HepG2 (cell line): ENCODE results near the gene INAFM2. TPM values are rescaled to one million over a fixed set of nuclear protein-coding genes. Genes with fewer than 3 reads are reported as not detected.

Experiments
- CBX1 ChIP-seq: IDR thresholded peaks from one replicate; pipeline ENCODE4 v1.6.1; 2016; ENCODE audit warnings: antibody characterized with exemption, low read depth
- CREB1 ChIP-seq, 2 experiments: fragments of 450-650 bp in 1 of 2; IDR thresholded peaks; 2 replicates each; pipeline ENCODE4 v1.6.1; 2016 to 2017; ENCODE audit warnings: control low read depth in 1 of 2, mild to moderate bottlenecking in 1 of 2, missing compliant biosample characterization in 1 of 2, missing genetic modification characterization in 1 of 2
- DNMT1 ChIP-seq: sonication (generic); formaldehyde crosslinking; IDR thresholded peaks from 2 replicates; pipeline ENCODE4 v1.5.1; 2020; ENCODE audit warnings: mild to moderate bottlenecking, missing genetic modification reagents
- EED ChIP-seq: sonication (generic); formaldehyde crosslinking; IDR thresholded peaks from 2 replicates; pipeline ENCODE4 v1.5.0; 2020; ENCODE audit warnings: mild to moderate bottlenecking, missing genetic modification reagents
- EHMT2 ChIP-seq: fragments of 200-600 bp; sonication (generic); IDR thresholded peaks from 2 replicates; pipeline ENCODE4 v1.7.0; 2017; ENCODE audit warnings: antibody characterized with exemption, low read depth, low read length, borderline replicate concordance
- ETV5 ChIP-seq: IDR thresholded peaks from 2 replicates; pipeline ENCODE4 v1.6.1; 2018; ENCODE audit warnings: missing biosample characterization, missing genetic modification reagents, inconsistent platforms, borderline replicate concordance
- FOXK1 ChIP-seq: sonication (generic); formaldehyde crosslinking; IDR thresholded peaks from 2 replicates; pipeline ENCODE4 v1.4.0; 2020; ENCODE audit warnings: low read depth, missing genetic modification reagents, borderline replicate concordance
- MED13 ChIP-seq: sonication (generic); formaldehyde crosslinking; IDR thresholded peaks from 2 replicates; pipeline ENCODE4 v1.5.0; 2020; ENCODE audit warnings: missing genetic modification reagents
- NCOA1 ChIP-seq: sonication (generic); formaldehyde crosslinking; IDR thresholded peaks from 2 replicates; pipeline ENCODE4 v1.9.0; 2021; ENCODE audit warnings: missing genetic modification reagents
- ONECUT2 ChIP-seq: sonication (generic); formaldehyde crosslinking; IDR thresholded peaks from 2 replicates; pipeline ENCODE4 v1.4.0; 2020; ENCODE audit warnings: missing genetic modification reagents
- POLR2AphosphoS2 ChIP-seq: IDR thresholded peaks from 2 replicates; pipeline ENCODE4 v1.6.1; 2011; ENCODE audit warnings: low read depth, low read length, improper control_type of control experiment
- POLR2G ChIP-seq: fragments of 200-400 bp; formaldehyde crosslinking; IDR thresholded peaks from 2 replicates; pipeline ENCODE4 v1.6.1; 2018; ENCODE audit warnings: mild to moderate bottlenecking, low read depth, low read length, moderate library complexity
- RAD21 ChIP-seq: fragments of 450-650 bp; formaldehyde crosslinking; IDR thresholded peaks from 2 replicates; pipeline ENCODE4 v1.5.0; 2020; ENCODE audit warnings: mild to moderate bottlenecking
- RBFOX2 ChIP-seq: fragments of 200-400 bp; formaldehyde crosslinking; IDR thresholded peaks from 2 replicates; pipeline ENCODE4 v1.6.1; 2017; ENCODE audit warnings: low read depth, mild to moderate bottlenecking, low read length
- RFX5 ChIP-seq: IDR thresholded peaks from 2 replicates; pipeline ENCODE4 v1.6.1; 2011; ENCODE audit warnings: low read depth, low read length, improper control_type of control experiment
- SIN3B ChIP-seq: fragments of 150-350 bp; IDR thresholded peaks from 2 replicates; pipeline ENCODE4 v1.6.1; 2014; ENCODE audit warnings: low read length
- SKI ChIP-seq: fragments of 450-650 bp; IDR thresholded peaks from one replicate; pipeline ENCODE4 v1.6.1; 2018; ENCODE audit warnings: mild to moderate bottlenecking; ENCODE audit not compliant: partially characterized antibody
- SMAD9 ChIP-seq: sonication (generic); formaldehyde crosslinking; IDR thresholded peaks from 2 replicates; pipeline ENCODE4 v1.5.1; 2020; ENCODE audit warnings: mild to moderate bottlenecking, missing genetic modification reagents
- SOX5 ChIP-seq: IDR thresholded peaks from 2 replicates; pipeline ENCODE4 v1.6.1; 2016; ENCODE audit warnings: borderline replicate concordance
- SP140L ChIP-seq: sonication (generic); formaldehyde crosslinking; IDR thresholded peaks from 2 replicates; pipeline ENCODE4 v1.4.0; 2020; ENCODE audit warnings: missing genetic modification reagents, borderline replicate concordance
- SP2 ChIP-seq: sonication (generic); formaldehyde crosslinking; IDR thresholded peaks from 2 replicates; pipeline ENCODE4 v1.5.1; 2020; ENCODE audit warnings: mild to moderate bottlenecking, missing genetic modification reagents
- SRSF4 ChIP-seq: fragments of 200-400 bp; formaldehyde crosslinking; IDR thresholded peaks from one replicate; pipeline ENCODE4 v1.6.1; 2018; ENCODE audit warnings: mild to moderate bottlenecking, low read depth, low read length, moderate library complexity; ENCODE audit not compliant: poor library complexity, severe bottlenecking
- ZBTB21 ChIP-seq: sonication (generic); formaldehyde crosslinking; IDR thresholded peaks from 2 replicates; pipeline ENCODE4 v1.4.0; 2020; ENCODE audit warnings: missing genetic modification reagents
- ZFP36L1 ChIP-seq: sonication (generic); formaldehyde crosslinking; IDR thresholded peaks from 2 replicates; pipeline ENCODE4 v1.8.0; 2022; ENCODE audit warnings: mild to moderate bottlenecking, missing genetic modification reagents, moderate library complexity
- ZNF296 ChIP-seq: sonication (generic); formaldehyde crosslinking; conservative IDR thresholded peaks from 2 replicates; pipeline ENCODE4 v1.5.0; 2020; ENCODE audit warnings: mild to moderate bottlenecking, missing genetic modification reagents
- ZNF331 ChIP-seq: sonication (generic); formaldehyde crosslinking; IDR thresholded peaks from 2 replicates; pipeline ENCODE4 v1.4.0; 2020; ENCODE audit warnings: missing genetic modification reagents
- ZNF619 ChIP-seq: sonication (generic); formaldehyde crosslinking; IDR thresholded peaks from 2 replicates; pipeline ENCODE4 v1.4.0; 2020; ENCODE audit warnings: mild to moderate bottlenecking, missing genetic modification reagents
- ZNF703 ChIP-seq: sonication (generic); formaldehyde crosslinking; IDR thresholded peaks from 2 replicates; pipeline ENCODE4 v1.5.1; 2020; ENCODE audit warnings: missing genetic modification reagents, mild to moderate bottlenecking, moderate library complexity, borderline replicate concordance
- ZNF780A ChIP-seq: sonication (generic); formaldehyde crosslinking; IDR thresholded peaks from 2 replicates; pipeline ENCODE4 v1.8.0; 2022; ENCODE audit warnings: mild to moderate bottlenecking, missing genetic modification reagents, moderate library complexity
- ZNF792 ChIP-seq: IDR thresholded peaks from 2 replicates; pipeline ENCODE4 v1.6.1; 2016
- ZNF816 ChIP-seq: sonication (generic); formaldehyde crosslinking; IDR thresholded peaks from 2 replicates; pipeline ENCODE4 v1.8.0; 2022; ENCODE audit warnings: missing genetic modification reagents, mild to moderate bottlenecking, borderline replicate concordance
- ZSCAN20 ChIP-seq: sonication (generic); formaldehyde crosslinking; IDR thresholded peaks from 2 replicates; pipeline ENCODE4 v1.4.0; 2020; ENCODE audit warnings: missing genetic modification reagents, mild to moderate bottlenecking, borderline replicate concordance
- ZSCAN29 ChIP-seq: sonication (generic); formaldehyde crosslinking; conservative IDR thresholded peaks from 2 replicates; pipeline ENCODE4 v1.4.0; 2020; ENCODE audit warnings: mild to moderate bottlenecking, missing genetic modification reagents
- polyA plus RNA-seq, 8 experiments: library from polyadenylated mRNA; depleted of rRNA in 3 of 8; stranded (reverse) in 7 of 8; unstranded in 1 of 8; fragments of >200 nt; fragmentation: Illumina TruSeq in 4 of 8; extraction: Trizol in 4 of 8; gene quantifications; 2 replicates each; pipeline versions ENCODE4 v1.2.1 to v1.2.3, GENCODE V29; 2011 to 2016; ENCODE audit warnings: low read depth in 4 of 8, missing spikeins in 1 of 8, mixed read lengths in 1 of 8; ENCODE audit not compliant: insufficient read depth in 1 of 8
- total RNA-seq, 5 experiments: library from RNA; depleted of rRNA; stranded (reverse); fragments of >200 nt; fragmentation: Illumina TruSeq; extraction: Trizol; gene quantifications; 2 replicates each; pipeline ENCODE4 v1.2.3, GENCODE V29; 2016; ENCODE audit warnings: low read depth in 1 of 5

The INAFM2 gene
- total and polyA plus RNA-seq, 2 of the 13 experiments (the other 11 are each of a cell fraction or from before 2014, with no cell fraction given), result 5.5 to 6.5 TPM

DNA sequence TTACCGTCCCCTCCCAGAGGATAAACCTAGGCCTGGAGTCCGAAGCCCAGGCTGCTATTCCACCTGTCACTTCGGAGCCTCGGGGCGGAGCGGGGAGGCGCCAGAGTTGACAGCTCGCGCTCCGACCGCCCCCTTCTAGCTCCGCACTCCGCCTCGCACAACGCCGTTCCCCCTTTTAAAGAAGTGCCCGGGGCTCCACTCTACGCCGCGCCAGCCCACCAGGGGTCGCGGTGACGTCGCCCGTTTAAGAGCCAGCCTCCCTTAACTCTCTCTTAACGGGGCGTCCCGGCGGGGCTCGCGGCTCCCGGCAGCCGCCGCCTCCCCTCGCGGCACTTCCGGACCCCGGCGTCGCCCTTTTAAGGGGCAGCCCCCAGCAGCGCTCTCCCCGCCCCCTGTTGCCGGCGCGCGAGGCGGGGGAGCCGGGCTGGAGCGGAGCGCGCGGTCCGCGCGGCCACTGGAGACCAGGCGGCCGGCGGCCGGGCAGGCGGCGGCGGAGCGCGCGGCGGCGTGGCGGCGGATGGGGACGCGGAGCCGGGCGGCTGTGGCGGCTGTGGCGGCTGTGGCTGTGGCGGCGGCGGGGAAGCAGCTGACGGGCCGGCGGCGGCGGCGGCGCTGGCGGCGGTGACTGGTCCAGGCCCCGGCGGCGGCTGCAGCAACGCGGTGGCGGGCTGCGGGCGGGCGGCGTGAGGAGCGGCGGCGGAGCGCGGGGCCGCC, at the start of gene INAFM2 (continued):
- TF ChIP-seq EHMT2, result no peak
- TF ChIP-seq ZSCAN20 (CRISPR knock-in tag), result no peak
- TF ChIP-seq ZNF703 (CRISPR knock-in tag), result no peak
- TF ChIP-seq ZFP36L1 (CRISPR knock-in tag), result 0 out of 2 replicates have a peak, but pooled peaks have one; percentile 50
- TF ChIP-seq ZNF296, result no peak
- TF ChIP-seq DNMT1, result no peak
- no peak for TF ChIP-seq ZSCAN29
- TF ChIP-seq POLR2G, result no peak
- no peak for TF ChIP-seq CBX1
- TF ChIP-seq SKI, result peak; percentile 77
- peak; percentile 85; the same call in 1 of the 2 replicates for TF ChIP-seq ETV5 (CRISPR knock-in tag)
- no peak for TF ChIP-seq RFX5
- peak; percentile 32; the same call in 1 of the 2 replicates for TF ChIP-seq RBFOX2
- peak; percentile 48; the same call in 1 of the 2 replicates for TF ChIP-seq ZNF792 (CRISPR knock-in tag)
- TF ChIP-seq FOXK1 (CRISPR knock-in tag), result no peak; the same call in 1 of the 2 replicates
- TF ChIP-seq NCOA1 (CRISPR knock-in tag), result no peak
- TF ChIP-seq ZBTB21 (CRISPR knock-in tag), result no peak
- no peak; the same call in 1 of the 2 replicates for TF ChIP-seq ZNF816
- no peak for TF ChIP-seq CREB1 (IDR thresholded peaks at IDR 0.05)
- no peak for TF ChIP-seq CREB1 (CRISPR knock-in tag; IDR thresholded peaks at IDR 0.05)
- peak; percentile 63; the same call in 1 of the 2 replicates for TF ChIP-seq ZNF331
- no peak for TF ChIP-seq SP2 (CRISPR knock-in tag)
- TF ChIP-seq SP140L (CRISPR knock-in tag), result no peak
- TF ChIP-seq RAD21 (CRISPR knock-in tag), result peak; percentile 48; the same call in 1 of the 2 replicates
- no peak for TF ChIP-seq SMAD9 (CRISPR knock-in tag)
- no peak for TF ChIP-seq ONECUT2
- no peak; the same call in 1 of the 2 replicates for TF ChIP-seq MED13
- TF ChIP-seq SIN3B, result no peak
- no peak for TF ChIP-seq SRSF4
- no peak for TF ChIP-seq EED (CRISPR knock-in tag)
- peak; percentile 39; the same call in 1 of the 2 replicates for TF ChIP-seq SOX5 (CRISPR knock-in tag)
- TF ChIP-seq ZNF780A (CRISPR knock-in tag), result no peak
- TF ChIP-seq ZNF619 (CRISPR knock-in tag), result 0 out of 2 replicates have a peak, but pooled peaks have one; percentile 1
- no peak for TF ChIP-seq POLR2AphosphoS2
